A549 (cell line): Measurements from ENCODE around the gene EPN2.

ENCODE experiments used
- ZNF302 ChIP-seq: fragments of 250-450 bp; sonication (Bioruptor Pico); IDR thresholded peaks from 2 replicates; pipeline ENCODE4 v1.9.0; 2021; ENCODE audit warnings: inconsistent platforms, mild to moderate bottlenecking, moderate library complexity
- TF ChIP-seq, protein P1 (sequence below): fragments of >200 bp; sonication (Bioruptor Twin); formaldehyde crosslinking; IDR thresholded peaks from 3 replicates; pipeline ENCODE4 v1.5.1; 2016

DNA sequence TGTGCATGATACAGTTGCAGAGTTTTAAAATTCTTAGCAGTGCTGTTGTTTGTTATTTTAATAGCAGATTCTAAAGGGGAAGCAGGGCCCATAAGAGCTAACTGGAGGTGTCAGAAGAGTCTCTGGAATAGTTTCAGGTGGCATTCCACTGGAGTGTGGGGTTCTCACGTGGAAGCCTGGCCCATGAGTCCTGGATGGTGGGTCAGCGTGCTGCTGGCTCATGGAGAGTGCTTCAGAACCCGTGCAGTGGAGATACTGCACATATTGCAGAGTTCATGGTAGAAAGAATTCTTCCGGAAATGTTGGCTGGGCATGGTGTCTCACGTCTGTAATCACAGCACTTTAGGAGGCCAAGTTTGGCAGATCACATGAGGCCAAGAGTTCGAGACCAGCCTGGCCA, 81.4 kb downstream of the EPN2 start:
- no peak for TF ChIP-seq ZNF302 (CRISPR knock-in tag)
- TF ChIP-seq, protein P1, sequence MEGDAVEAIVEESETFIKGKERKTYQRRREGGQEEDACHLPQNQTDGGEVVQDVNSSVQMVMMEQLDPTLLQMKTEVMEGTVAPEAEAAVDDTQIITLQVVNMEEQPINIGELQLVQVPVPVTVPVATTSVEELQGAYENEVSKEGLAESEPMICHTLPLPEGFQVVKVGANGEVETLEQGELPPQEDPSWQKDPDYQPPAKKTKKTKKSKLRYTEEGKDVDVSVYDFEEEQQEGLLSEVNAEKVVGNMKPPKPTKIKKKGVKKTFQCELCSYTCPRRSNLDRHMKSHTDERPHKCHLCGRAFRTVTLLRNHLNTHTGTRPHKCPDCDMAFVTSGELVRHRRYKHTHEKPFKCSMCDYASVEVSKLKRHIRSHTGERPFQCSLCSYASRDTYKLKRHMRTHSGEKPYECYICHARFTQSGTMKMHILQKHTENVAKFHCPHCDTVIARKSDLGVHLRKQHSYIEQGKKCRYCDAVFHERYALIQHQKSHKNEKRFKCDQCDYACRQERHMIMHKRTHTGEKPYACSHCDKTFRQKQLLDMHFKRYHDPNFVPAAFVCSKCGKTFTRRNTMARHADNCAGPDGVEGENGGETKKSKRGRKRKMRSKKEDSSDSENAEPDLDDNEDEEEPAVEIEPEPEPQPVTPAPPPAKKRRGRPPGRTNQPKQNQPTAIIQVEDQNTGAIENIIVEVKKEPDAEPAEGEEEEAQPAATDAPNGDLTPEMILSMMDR = no peak
